Esophagus mucosa (tissue), 1 donor: Measurements from ENCODE around the gene ALKBH4. TPM values are rescaled to one million over a fixed set of nuclear protein-coding genes. Genes with fewer than 3 reads are reported as not detected.
"Not testable (repeated sequence)": the region's sequence is repeated elsewhere in the genome, so short reads cannot be mapped to it uniquely, and the experiment has no call there.

Source experiments
- ATAC-seq: fragments of 200-7000 bp; cut with Tn5 transposase; one replicate; pipeline ENCODE4 v1.9.1; 2020
- total RNA-seq: library from RNA; stranded (reverse); gene quantifications from one replicate; pipeline ENCODE4 v1.2.4, GENCODE V29; 2023
- donor health status: DM: yes; HTN: yes; CAD: no.

The ALKBH4 gene
- total RNA-seq, 1 donor from 2014 or later = 5.7 TPM

DNA sequence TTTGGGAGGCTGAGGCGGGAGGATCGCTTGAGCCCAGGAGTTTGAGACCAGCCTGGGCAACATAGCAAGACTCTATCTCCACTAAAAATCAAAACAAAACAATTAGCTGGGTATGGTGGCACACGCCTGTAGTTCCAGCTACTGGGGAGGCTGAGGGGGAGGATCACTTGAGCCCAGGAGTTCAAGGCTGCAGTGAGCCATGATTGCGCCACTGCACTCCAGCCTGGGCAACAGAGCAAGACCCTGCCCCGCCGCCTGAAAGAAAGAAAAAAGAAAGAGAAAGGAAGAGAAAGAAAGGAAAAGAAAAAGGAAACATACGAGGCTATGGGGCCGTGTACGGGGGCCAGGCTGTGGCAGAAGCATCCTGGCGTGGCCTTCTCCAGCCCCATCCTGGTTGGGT lies 9.7 kb downstream of the ALKBH4 start:
- not testable (repeated sequence) for ATAC-seq

GRCh38 chr7:102454468-102454867 lies 10.2 kb downstream of the ALKBH4 start:
- ATAC-seq = no peak

DNA sequence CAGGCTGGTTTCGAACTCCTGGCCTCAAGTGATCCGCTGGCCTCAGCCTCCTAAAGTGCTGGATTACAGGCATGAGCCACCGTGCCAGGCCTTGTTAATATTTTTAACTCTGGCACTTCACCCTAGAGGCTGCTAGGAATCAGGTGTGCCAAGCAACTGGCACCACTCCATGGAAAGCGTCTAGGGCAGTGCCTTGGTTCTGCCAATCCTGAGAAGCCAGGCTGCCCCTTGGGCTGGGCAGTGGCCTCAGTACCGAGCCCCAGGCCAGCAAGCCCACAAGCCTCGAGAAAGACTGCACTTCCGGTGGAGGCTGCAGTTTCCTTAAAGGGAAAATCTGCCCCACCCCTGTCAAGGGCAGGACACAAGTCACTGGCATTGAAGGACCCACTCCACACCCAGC lies 11.3 kb downstream of the ALKBH4 start:
- ATAC-seq = no peak

GRCh38 chr7:102452451-102452850 lies 12.2 kb downstream of the ALKBH4 start:
- ATAC-seq = no peak

- peak; percentile 67 for ATAC-seq
These were observed 13.2 kb downstream of the ALKBH4 start for GRCh38 chr7:102451371-102452054.

DNA sequence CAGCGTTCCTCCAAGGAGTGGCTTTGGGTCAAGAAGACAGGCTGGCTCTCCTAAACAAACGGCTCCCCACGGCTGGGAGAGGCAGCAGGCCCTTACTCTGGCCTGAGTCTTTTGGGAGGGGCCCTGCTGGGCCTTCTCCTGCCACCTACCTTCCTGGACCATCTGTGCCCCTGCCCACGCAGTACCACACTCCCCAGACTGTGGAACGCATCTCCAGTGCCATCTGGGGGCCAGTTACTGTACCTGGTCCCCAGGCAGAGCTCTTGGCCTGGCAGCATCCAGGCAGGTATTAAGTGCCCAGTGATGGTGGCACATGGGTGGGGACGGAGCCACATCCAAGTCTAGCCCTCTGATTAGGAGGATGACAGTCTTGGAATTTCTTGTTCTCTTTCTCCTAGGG lies 14.4 kb downstream of the ALKBH4 start:
- ATAC-seq = no peak

- no peak for ATAC-seq
These were observed 15.5 kb downstream of the ALKBH4 start for GRCh38 chr7:102449136-102449535.

GRCh38 chr7:102447311-102447710 lies 17.4 kb downstream of the ALKBH4 start:
- ATAC-seq = no peak

- ATAC-seq = no peak
These were observed 18.1 kb downstream of the ALKBH4 start for GRCh38 chr7:102446387-102447156.

GRCh38 chr7:102445674-102446071 lies 19.0 kb downstream of the ALKBH4 start:
- ATAC-seq = no peak

GRCh38 chr7:102444961-102445673 lies 19.5 kb downstream of the ALKBH4 start:
- no peak for ATAC-seq

- ATAC-seq = peak; percentile 72
These were observed 24.5 kb downstream of the ALKBH4 start for GRCh38 chr7:102439963-102440795.

DNA sequence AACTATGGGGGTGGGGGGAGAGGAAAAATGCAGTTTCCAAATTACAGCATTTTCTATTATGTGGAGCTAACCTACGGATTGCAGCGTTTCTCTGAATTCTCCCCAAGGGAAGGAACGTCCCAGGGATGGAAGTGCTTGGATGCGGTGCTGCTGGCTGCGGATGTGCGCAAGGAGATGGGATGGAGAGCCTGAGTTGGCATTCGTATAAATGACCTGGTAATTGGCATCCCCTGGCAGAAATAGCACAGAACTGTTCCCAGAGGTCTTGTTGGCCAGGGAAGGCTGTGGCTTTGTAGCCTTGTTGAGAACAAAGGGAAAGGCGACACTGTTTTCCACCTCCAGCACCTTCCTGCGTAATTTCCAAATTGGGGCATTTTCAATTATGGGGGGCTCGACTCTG lies 28.5 kb downstream of the ALKBH4 start:
- ATAC-seq = no peak

DNA sequence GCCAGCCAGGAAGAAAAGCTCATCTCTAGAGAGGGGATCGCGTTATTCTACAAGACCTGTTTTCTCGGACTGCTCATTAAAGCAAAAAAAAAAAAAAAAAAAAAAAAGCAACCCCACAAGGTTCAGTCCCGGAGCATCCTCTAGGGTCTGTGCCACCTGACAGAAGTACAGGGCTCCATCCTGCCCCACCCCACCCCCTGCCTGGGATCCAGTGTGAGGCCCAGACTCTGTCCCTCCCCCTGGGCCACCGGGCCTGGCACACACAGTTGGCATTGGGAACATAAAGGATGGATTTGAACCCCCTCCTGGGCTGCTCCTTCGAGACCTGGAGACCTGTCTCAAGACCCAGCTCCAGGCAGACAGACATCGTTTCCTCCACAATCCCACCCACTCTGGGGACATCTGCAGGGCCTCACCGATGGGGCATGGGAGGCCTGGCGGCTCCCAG lies 30.6 kb downstream of the ALKBH4 start:
- ATAC-seq = peak; percentile 16

- peak; percentile 75 for ATAC-seq
These were observed 31.2 kb downstream of the ALKBH4 start, which contains the start of gene ORAI2 for GRCh38 chr7:102433219-102434038. ORAI2 (plus strand) TSS chr7:102433575; CDS start chr7:102438957, 5,382 bp downstream.

DNA sequence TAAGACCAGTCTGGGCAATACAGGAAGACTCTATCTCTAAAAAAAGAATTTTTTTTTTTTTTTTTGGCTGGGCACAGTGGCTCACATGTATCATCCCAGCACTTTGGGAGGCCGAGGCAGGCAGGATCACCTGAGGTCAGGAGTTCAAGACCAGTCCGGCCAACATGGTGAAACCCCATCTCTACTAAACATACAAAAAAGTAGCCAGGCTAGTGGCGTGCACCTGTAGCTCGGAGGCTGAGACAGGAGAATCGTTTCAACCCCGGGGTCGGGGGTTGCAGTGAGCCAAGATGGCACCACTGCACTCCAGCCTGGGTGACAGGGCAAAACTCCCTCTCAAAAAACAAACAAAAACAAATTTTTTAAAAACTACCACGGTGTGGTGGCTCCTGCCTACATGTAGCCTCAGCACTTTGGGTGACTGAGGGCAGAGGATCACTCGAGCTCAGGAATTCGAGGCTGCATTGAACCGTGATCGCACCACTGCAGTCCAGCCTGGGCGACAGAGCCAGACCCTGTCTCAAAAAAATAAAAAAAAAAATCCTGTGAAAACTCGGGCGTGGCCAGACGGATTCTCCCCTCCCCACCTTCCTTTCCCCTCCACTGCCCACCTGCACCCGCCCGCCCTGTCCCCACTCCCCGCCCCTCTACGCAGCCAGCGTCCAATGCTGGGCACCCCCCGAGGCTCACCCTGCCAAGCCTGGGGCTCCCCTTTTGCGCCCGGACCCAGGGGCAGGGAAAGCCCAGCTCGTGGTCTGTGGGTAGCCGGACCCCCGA lies 32.0 kb downstream of the ALKBH4 start:
- peak; percentile 32 for ATAC-seq

DNA sequence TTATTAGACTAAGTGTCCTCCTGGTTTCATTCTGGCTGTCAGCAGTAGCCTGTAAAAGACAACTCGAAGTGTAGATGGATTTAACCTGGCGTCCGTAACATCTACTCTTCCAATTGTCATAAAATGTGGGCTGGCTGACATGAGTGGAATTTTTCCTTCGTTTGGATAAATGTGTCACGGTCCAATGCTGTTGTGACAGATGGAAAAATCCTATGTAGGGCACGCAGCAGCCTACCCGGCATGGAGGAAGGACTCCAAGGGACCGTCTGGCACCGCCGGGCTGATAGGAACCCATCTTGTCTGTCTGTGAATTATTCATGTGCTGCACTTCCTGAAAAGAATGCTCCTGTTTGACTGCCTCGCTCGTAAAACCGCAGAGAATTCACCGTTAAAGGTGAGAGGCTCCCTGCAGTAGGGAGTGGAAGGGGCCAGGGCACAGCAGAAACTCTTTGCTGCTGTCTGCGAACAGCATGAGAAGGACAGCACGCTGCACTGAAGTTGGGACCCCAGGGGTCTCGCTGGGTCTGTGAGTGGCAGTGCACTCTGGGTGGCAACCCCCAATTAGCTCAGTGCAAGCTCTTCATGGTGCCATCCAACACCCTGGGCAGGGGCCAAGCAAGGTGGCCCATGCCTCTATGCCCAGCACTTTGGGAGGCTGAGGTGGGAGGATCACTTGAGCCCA lies 32.9 kb downstream of the ALKBH4 start:
- peak; percentile 10 for ATAC-seq

GRCh38 chr7:102429141-102429899 lies 35.3 kb downstream of the ALKBH4 start:
- no peak for ATAC-seq

DNA sequence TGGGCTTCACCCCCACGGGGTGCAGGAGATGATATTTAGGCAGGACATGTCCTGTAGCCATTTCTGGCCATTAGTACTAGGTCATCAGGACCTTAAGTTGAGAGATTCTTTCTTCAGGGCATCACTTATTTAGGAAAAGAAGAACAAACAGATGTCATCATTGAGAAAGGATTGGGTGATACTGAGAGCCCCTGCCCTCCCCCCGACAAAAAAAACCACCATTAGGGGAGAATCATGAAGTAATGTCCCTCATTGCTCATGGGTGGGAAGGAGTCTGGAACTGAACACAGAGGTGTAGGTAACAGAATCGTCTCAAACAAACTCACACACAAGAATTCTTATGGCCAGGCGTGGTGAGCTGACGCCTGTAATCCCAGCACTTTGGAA lies 37.7 kb downstream of the ALKBH4 start:
- ATAC-seq = no peak
